Measurements from ENCODE around the gene RPL39L.

Gene RPL39L

DNA sequence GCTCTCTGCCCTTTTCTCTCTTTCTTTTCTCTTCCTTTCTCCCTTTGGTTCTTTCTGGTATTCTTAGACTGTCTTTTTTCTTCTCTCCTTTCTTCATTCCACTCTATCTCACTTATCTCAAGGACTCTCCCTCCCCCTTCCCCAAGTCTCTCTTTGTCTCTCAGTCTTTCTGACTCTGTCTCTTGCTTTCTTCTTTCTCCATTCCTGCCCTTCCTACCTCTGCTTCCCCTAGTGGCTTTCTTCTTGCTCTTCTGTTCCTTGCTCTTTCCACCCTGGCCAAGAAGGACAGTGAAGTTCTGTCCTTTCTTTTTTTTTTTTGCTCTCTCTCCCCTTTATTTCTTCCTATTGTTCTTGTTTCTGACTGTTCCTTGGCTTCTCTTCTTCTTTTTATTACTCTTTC is 22.3 kb upstream of the RPL39L start:
- no peak overlapping the region for H3K4me3 ChIP-seq (ENCODE audit: low read depth, low read length)
- no peaks in the 10 kb centered on the region for H3K36me3 ChIP-seq (ENCODE audit: control insufficient read depth in 2 of 2, insufficient read depth in 1 of 2, low read length in 2 of 2)
- no peak overlapping the region for H3K27ac ChIP-seq (ENCODE audit: extremely low read depth, low read depth, low read length)
- ChIA-PET POLR2A (no interaction called here), CTCF (interaction anchor here (1.6 kb wide), 1 partner anchor 10 kb away, joined by 4 read pairs; no protein-coding TSS in a partner anchor)
- no peaks in the 10 kb centered on the region for H3K4me1 ChIP-seq (ENCODE audit: control insufficient read depth, insufficient read depth, low read length)
- TF ChIP-seq PRDM1 (tag by site-specific recombination; IDR thresholded peaks at IDR 0.05) (peak; percentile 55; the same call in 1 of the 2 replicates), TRIM28 (IDR thresholded peaks at IDR 0.05; ENCODE audit: borderline replicate concordance, low read length) (no peak)
- no peaks in the 10 kb centered on the region for H3K9me3 ChIP-seq (ENCODE audit: control insufficient read depth, insufficient read depth, low read depth, low read length)

DNA sequence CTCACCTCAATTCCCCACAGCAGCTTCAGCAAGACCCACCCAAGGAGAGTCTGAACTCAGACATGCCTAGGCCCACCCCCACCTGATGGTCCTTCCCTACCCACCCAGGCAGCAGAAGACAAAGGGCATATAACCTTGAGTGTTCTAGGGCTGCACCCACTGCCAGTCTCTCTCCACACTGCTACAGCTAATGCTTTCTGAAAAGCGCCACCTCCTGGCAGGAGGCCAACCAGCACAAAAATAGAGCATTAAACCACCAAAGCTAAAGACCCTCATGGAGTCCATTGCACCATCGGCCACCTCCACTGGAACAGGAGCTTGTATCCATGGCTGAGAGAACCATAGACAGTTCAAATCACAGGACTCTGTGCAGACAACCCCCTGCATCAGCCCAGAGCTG is 11.3 kb upstream of the RPL39L start:
- POLR2A ChIA-PET = interaction anchor here (0.6 to 0.9 kb wide), 2 partner anchors 11 to 84 kb away, joined by 3 to 5 read pairs; partner anchors contain the start of gene RPL39L
- Histone ChIP-seq H3K9me3 (ENCODE audit: control insufficient read depth, insufficient read depth, low read depth, low read length) (no peaks in the 10 kb centered on the region), H3K4me3 (ENCODE audit: low read depth, low read length) (no peak overlapping the region), H3K27ac (ENCODE audit: extremely low read depth, low read depth, low read length) (no peak overlapping the region), H3K36me3 (ENCODE audit: control insufficient read depth in 2 of 2, insufficient read depth in 1 of 2, low read length in 2 of 2) (no peaks in the 10 kb centered on the region), H3K4me1 (ENCODE audit: control insufficient read depth, insufficient read depth, low read length) (no peaks in the 10 kb centered on the region)
- CTCF ChIA-PET = interaction anchor here (0.6 to 4.4 kb wide), 11 partner anchors 10 to 494 kb away, joined by 3 to 22 read pairs (median 4); partner anchors contain the start of gene RPL39L
- TF ChIP-seq ZNF112 (tag by site-specific recombination; IDR thresholded peaks at IDR 0.05) (no peak), ZNF311 (tag by site-specific recombination; IDR thresholded peaks at IDR 0.05; ENCODE audit: borderline replicate concordance) (no peak), ZNF626 (tag by site-specific recombination; IDR thresholded peaks at IDR 0.05) (no peak), ZFP69B (tag by site-specific recombination; IDR thresholded peaks at IDR 0.05) (no peak), ZNF777 (tag by site-specific recombination; IDR thresholded peaks at IDR 0.05; ENCODE audit: borderline replicate concordance) (no peak), ZNF747 (tag by site-specific recombination; IDR thresholded peaks at IDR 0.05) (no peak), KLF1 (tag by site-specific recombination; IDR thresholded peaks at IDR 0.05) (no peak), WT1 (tag by site-specific recombination; IDR thresholded peaks at IDR 0.05) (no peak), ZBTB20 (tag by site-specific recombination; IDR thresholded peaks at IDR 0.05) (no peak), ZNF670 (tag by site-specific recombination; IDR thresholded peaks at IDR 0.05; ENCODE audit: low read depth) (no peak), ZNF660 (tag by site-specific recombination; IDR thresholded peaks at IDR 0.05) (no peak), YY2 (tag by site-specific recombination; IDR thresholded peaks at IDR 0.05) (no peak), ZNF701 (tag by site-specific recombination; IDR thresholded peaks at IDR 0.05) (no peak)
- TF ChIP-seq, protein P1, sequence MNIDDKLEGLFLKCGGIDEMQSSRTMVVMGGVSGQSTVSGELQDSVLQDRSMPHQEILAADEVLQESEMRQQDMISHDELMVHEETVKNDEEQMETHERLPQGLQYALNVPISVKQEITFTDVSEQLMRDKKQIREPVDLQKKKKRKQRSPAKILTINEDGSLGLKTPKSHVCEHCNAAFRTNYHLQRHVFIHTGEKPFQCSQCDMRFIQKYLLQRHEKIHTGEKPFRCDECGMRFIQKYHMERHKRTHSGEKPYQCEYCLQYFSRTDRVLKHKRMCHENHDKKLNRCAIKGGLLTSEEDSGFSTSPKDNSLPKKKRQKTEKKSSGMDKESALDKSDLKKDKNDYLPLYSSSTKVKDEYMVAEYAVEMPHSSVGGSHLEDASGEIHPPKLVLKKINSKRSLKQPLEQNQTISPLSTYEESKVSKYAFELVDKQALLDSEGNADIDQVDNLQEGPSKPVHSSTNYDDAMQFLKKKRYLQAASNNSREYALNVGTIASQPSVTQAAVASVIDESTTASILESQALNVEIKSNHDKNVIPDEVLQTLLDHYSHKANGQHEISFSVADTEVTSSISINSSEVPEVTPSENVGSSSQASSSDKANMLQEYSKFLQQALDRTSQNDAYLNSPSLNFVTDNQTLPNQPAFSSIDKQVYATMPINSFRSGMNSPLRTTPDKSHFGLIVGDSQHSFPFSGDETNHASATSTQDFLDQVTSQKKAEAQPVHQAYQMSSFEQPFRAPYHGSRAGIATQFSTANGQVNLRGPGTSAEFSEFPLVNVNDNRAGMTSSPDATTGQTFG (tag by site-specific recombination; IDR thresholded peaks at IDR 0.05; ENCODE audit: borderline replicate concordance) = no peak
- TF ChIP-seq, protein P2, sequence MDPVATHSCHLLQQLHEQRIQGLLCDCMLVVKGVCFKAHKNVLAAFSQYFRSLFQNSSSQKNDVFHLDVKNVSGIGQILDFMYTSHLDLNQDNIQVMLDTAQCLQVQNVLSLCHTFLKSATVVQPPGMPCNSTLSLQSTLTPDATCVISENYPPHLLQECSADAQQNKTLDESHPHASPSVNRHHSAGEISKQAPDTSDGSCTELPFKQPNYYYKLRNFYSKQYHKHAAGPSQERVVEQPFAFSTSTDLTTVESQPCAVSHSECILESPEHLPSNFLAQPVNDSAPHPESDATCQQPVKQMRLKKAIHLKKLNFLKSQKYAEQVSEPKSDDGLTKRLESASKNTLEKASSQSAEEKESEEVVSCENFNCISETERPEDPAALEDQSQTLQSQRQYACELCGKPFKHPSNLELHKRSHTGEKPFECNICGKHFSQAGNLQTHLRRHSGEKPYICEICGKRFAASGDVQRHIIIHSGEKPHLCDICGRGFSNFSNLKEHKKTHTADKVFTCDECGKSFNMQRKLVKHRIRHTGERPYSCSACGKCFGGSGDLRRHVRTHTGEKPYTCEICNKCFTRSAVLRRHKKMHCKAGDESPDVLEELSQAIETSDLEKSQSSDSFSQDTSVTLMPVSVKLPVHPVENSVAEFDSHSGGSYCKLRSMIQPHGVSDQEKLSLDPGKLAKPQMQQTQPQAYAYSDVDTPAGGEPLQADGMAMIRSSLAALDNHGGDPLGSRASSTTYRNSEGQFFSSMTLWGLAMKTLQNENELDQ (tag by site-specific recombination; IDR thresholded peaks at IDR 0.05; ENCODE audit: low read depth) = no peak
- TF ChIP-seq, protein P3, sequence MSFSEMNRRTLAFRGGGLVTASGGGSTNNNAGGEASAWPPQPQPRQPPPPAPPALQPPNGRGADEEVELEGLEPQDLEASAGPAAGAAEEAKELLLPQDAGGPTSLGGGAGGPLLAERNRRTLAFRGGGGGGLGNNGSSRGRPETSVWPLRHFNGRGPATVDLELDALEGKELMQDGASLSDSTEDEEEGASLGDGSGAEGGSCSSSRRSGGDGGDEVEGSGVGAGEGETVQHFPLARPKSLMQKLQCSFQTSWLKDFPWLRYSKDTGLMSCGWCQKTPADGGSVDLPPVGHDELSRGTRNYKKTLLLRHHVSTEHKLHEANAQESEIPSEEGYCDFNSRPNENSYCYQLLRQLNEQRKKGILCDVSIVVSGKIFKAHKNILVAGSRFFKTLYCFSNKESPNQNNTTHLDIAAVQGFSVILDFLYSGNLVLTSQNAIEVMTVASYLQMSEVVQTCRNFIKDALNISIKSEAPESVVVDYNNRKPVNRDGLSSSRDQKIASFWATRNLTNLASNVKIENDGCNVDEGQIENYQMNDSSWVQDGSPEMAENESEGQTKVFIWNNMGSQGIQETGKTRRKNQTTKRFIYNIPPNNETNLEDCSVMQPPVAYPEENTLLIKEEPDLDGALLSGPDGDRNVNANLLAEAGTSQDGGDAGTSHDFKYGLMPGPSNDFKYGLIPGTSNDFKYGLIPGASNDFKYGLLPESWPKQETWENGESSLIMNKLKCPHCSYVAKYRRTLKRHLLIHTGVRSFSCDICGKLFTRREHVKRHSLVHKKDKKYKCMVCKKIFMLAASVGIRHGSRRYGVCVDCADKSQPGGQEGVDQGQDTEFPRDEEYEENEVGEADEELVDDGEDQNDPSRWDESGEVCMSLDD (tag by site-specific recombination; IDR thresholded peaks at IDR 0.05) = no peak
- TF ChIP-seq, protein P4, sequence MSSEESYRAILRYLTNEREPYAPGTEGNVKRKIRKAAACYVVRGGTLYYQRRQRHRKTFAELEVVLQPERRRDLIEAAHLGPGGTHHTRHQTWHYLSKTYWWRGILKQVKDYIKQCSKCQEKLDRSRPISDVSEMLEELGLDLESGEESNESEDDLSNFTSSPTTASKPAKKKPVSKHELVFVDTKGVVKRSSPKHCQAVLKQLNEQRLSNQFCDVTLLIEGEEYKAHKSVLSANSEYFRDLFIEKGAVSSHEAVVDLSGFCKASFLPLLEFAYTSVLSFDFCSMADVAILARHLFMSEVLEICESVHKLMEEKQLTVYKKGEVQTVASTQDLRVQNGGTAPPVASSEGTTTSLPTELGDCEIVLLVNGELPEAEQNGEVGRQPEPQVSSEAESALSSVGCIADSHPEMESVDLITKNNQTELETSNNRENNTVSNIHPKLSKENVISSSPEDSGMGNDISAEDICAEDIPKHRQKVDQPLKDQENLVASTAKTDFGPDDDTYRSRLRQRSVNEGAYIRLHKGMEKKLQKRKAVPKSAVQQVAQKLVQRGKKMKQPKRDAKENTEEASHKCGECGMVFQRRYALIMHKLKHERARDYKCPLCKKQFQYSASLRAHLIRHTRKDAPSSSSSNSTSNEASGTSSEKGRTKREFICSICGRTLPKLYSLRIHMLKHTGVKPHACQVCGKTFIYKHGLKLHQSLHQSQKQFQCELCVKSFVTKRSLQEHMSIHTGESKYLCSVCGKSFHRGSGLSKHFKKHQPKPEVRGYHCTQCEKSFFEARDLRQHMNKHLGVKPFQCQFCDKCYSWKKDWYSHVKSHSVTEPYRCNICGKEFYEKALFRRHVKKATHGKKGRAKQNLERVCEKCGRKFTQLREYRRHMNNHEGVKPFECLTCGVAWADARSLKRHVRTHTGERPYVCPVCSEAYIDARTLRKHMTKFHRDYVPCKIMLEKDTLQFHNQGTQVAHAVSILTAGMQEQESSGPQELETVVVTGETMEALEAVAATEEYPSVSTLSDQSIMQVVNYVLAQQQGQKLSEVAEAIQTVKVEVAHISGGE (tag by site-specific recombination; conservative IDR thresholded peaks at IDR 0.05; ENCODE audit: low read depth) = no peak
- TF ChIP-seq, protein P5, sequence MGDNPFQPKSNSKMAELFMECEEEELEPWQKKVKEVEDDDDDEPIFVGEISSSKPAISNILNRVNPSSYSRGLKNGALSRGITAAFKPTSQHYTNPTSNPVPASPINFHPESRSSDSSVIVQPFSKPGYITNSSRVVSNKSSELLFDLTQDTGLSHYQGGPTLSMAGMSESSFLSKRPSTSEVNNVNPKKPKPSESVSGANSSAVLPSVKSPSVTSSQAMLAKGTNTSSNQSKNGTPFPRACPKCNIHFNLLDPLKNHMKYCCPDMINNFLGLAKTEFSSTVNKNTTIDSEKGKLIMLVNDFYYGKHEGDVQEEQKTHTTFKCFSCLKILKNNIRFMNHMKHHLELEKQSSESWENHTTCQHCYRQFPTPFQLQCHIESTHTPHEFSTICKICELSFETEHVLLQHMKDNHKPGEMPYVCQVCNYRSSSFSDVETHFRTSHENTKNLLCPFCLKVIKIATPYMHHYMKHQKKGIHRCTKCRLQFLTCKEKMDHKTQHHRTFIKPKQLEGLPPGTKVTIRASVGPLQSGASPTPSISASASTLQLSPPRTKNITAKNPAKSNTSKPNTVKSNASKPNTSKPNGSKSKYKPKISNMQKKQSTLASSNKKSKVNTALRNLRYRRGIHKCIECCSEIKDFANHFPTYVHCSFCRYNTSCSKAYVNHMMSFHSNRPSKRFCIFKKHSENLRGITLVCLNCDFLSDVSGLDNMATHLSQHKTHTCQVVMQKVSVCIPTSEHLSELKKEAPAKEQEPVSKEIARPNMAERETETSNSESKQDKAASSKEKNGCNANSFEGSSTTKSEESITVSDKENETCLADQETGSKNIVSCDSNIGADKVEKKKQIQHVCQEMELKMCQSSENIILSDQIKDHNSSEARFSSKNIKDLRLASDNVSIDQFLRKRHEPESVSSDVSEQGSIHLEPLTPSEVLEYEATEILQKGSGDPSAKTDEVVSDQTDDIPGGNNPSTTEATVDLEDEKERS (tag by site-specific recombination; IDR thresholded peaks at IDR 0.05) = no peak
